ENCODE data around the gene PPP4R3B.

DNA sequence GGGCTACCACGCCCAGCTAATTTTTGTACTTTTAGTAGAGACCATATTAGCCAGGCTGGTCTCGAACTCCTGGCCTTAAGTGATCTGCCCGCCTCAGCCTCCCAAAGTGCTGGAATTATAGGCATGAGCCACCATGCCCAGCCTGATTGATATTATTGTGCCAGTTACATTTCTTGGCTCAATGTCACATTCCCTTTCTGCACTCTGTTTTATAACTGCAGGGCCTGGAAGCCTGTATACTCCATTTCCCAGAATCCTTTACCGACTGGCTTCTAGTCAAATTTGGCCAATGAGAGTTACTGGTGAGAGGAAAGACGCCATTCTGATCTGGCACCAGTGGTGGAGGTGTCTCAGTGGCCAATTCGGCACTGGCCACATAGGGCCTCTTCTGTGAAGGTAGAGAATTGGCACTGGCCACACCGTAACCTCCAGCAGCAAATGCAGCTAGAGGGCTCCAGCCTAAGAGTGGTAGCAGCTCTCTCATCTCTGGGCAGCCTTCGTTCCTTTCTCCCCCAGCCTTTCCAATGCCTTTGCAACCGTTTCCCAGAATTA, 114.8 kb downstream of the PPP4R3B start:
- TF ChIP-seq TAF1 (IDR thresholded peaks at IDR 0.05; ENCODE audit: borderline replicate concordance, low read depth, low read length): no peak
- TF ChIP-seq POLR2A (IDR thresholded peaks at IDR 0.05; ENCODE audit: low read depth, low read length): no peak

Measured in GM12892 (cell line).